RWPE2 (cell line): ENCODE measurements around the gene PIBF1.

Experiments used
- ATAC-seq: fragments of 200-7000 bp; cut with Tn5 transposase; 3 replicates; pipeline ENCODE4 v1.9.1; 2021; ENCODE audit warnings: low read depth
- DNase-seq: peaks from one replicate; pipeline ENCODE4 v3.0.0-alpha.2; 2020; ENCODE audit warnings: low spot score
- H3K27ac ChIP-seq: fragments of 450-650 bp; 2 replicates; pipeline ENCODE4 v1.5.1; 2017; ENCODE audit warnings: mild to moderate bottlenecking; ENCODE audit not compliant: poor library complexity, severe bottlenecking
- H3K27me3 ChIP-seq: fragments of 250-450 bp; sonication (Bioruptor Pico); 2 replicates; pipeline ENCODE4 v1.5.1; 2021; ENCODE audit warnings: mild to moderate bottlenecking, moderate library complexity; ENCODE audit not compliant: insufficient read depth, poor library complexity, severe bottlenecking
- H3K36me3 ChIP-seq: fragments of 250-450 bp; sonication (Bioruptor Pico); 2 replicates; pipeline ENCODE4 v1.5.1; 2020; ENCODE audit warnings: low read depth, mild to moderate bottlenecking, moderate library complexity
- H3K4me1 ChIP-seq: fragments of 250-450 bp; sonication (Bioruptor Pico); 2 replicates; pipeline ENCODE4 v1.5.1; 2021; ENCODE audit warnings: mild to moderate bottlenecking, moderate library complexity; ENCODE audit not compliant: insufficient read depth, poor library complexity, severe bottlenecking
- H3K4me3 ChIP-seq: fragments of 250-450 bp; sonication (Bioruptor Pico); 2 replicates; pipeline ENCODE4 v1.5.1; 2021; ENCODE audit warnings: mild to moderate bottlenecking, moderate library complexity; ENCODE audit not compliant: severe bottlenecking
- H3K9me3 ChIP-seq: fragments of 250-450 bp; sonication (Bioruptor Pico); 2 replicates; pipeline ENCODE4 v1.5.1; 2021; ENCODE audit warnings: mild to moderate bottlenecking, moderate library complexity; ENCODE audit not compliant: severe bottlenecking
- TF ChIP-seq, protein P1 (sequence below): fragments of 450-650 bp; IDR thresholded peaks from one replicate; pipeline ENCODE4 v1.5.1; 2017; ENCODE audit warnings: mild to moderate bottlenecking, moderate library complexity; ENCODE audit not compliant: poor library complexity, severe bottlenecking

The PIBF1 gene

DNA sequence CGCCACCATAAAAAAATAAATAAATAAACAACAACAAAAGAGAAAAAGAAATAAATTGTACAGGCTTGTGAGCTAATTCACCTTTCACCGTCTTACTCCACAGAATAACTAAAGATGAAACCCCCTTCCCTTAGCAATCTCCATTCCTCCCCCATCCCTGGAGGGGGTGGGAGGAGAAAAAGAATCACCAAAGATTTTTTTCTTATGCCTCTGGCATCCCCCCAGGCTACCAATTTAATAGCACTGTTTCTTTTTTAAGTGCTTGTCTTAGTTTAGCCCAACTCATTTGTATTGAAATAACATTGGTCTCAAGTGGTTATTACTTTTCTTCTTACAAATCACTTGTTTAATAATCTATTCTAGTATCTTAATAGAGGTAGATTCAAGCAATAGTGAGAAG lies 253.0 kb downstream of the PIBF1 start:
- H3K4me3 ChIP-seq: no peak overlapping the region
- no peaks in the 10 kb centered on the region for H3K36me3 ChIP-seq
- no peak overlapping the region for H3K27ac ChIP-seq
- DNase-seq: no peak
- ATAC-seq: no peak
- no peaks in the 10 kb centered on the region for H3K4me1 ChIP-seq
- H3K9me3 ChIP-seq: no peaks in the 10 kb centered on the region
- TF ChIP-seq, protein P1, sequence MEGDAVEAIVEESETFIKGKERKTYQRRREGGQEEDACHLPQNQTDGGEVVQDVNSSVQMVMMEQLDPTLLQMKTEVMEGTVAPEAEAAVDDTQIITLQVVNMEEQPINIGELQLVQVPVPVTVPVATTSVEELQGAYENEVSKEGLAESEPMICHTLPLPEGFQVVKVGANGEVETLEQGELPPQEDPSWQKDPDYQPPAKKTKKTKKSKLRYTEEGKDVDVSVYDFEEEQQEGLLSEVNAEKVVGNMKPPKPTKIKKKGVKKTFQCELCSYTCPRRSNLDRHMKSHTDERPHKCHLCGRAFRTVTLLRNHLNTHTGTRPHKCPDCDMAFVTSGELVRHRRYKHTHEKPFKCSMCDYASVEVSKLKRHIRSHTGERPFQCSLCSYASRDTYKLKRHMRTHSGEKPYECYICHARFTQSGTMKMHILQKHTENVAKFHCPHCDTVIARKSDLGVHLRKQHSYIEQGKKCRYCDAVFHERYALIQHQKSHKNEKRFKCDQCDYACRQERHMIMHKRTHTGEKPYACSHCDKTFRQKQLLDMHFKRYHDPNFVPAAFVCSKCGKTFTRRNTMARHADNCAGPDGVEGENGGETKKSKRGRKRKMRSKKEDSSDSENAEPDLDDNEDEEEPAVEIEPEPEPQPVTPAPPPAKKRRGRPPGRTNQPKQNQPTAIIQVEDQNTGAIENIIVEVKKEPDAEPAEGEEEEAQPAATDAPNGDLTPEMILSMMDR: no peak
- H3K27me3 ChIP-seq: no peaks in the 10 kb centered on the region

DNA sequence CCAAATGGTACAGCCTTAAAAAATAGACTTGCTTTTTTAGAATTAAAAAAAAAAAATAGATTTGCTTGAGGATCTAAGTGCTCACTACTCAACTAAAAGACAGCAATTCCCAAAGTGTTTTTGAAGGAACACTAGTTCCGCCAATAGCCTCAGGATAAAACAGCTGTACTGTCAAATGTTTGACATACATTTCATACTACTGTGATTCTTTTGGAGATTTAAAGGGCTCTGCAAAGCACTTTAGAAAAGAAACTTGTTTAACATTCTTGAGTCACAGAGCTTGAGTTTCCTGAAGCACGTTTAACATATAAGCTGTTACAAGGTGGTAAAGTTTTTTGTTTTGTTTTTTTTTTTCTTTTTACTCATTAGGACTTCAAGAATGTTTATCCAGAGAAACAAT lies 253.7 kb downstream of the PIBF1 start:
- ATAC-seq (no peak), DNase-seq (no peak)
- Histone ChIP-seq H3K27me3 (no peaks in the 10 kb centered on the region), H3K9me3 (no peaks in the 10 kb centered on the region), H3K4me3 (no peak overlapping the region), H3K36me3 (no peaks in the 10 kb centered on the region), H3K27ac (no peak overlapping the region), H3K4me1 (peaks cover 3% of the 10 kb centered on the region)
- TF ChIP-seq, protein P1: no peak

DNA sequence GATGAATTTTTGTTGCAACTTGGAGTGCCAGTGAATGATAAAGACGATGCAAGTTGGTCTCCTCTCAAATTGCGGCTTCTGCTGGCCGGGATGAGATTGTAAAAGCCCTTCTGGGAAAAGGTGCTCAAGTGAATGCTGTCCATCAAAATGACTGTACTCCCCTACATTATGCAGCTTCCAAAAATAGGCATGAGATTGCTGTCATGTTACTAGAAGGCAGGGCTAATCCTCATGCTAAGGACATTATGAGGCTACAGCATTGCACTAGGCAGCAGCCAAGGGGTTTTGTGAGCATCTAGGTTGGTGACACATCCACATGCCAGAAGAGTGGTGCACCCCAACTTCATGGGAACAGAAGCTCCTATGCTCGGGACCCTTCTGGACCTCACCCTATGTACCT lies 254.6 kb downstream of the PIBF1 start:
- DNase-seq: no peak
- Histone ChIP-seq H3K4me1 (peaks cover 7% of the 10 kb centered on the region), H3K9me3 (no peaks in the 10 kb centered on the region), H3K4me3 (no peak overlapping the region), H3K27me3 (no peaks in the 10 kb centered on the region), H3K27ac (no peak overlapping the region), H3K36me3 (no peaks in the 10 kb centered on the region)
- no peak for ATAC-seq
- TF ChIP-seq, protein P1: no peak

DNA sequence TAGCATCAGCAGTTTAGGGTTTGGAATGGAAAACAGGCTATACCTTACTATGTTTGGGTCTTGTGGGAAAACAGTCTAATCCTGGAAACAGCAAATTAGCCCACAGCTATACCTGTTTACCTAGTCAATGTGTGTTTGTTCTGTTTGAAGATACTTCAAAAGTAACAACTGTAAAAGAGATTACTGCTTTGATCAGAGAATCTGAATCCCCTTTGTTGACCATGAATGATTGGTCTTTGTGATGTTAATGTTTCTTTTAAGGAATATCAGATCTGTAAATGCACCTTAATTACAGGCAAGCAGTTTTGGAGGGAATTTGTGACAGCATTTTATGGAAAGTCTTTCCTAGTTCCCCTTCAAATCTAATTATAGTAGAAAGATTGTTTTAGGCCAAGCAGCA lies 256.1 kb downstream of the PIBF1 start:
- H3K36me3 ChIP-seq: no peaks in the 10 kb centered on the region
- TF ChIP-seq, protein P1: no peak
- DNase-seq: no peak

DNA sequence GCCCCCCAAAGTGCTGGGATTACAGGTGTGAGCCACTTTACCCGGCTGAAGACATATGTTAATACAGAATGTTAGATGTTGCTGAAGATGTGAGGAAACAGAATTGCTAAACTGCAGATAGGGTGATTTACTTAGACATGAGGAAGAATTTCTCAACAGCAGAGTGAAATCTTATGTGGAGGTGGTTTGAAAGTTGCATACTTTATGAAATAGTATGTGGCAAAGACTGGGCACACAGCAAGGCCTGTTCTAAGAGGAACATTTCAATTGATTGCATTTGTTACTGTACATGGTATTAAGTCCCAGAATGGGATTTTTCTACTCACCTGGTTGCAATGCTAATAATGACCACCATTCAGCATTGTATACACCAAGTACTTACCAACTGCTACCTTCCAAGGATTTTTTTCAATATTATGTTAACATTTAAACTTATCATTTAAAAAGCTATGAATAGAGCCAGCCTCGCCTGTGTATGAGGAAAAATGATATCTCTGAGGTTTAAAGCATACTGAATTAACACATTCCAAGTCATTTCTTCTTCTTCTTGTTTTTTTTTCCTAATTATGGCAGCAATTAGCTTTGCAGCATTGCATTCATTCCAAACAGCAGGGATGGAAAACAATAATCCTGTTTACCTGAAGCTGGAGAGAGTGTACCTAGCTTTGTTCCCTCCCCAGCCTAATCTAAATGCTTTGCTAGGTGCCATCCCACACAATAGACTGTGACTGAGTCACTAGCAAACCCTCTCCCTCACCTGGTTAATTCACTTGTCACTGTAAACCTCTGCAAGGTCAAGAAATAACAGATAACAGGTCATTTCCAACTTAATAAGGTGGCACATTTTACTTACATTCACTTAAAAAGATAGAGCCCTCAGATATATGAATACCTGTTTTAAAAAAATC lies 257.5 kb downstream of the PIBF1 start:
- DNase-seq: no peak
- Histone ChIP-seq H3K4me3 (no peak overlapping the region), H3K4me1 (peaks cover 7% of the 10 kb centered on the region), H3K27me3 (no peaks in the 10 kb centered on the region), H3K9me3 (no peaks in the 10 kb centered on the region), H3K27ac (no peak overlapping the region), H3K36me3 (no peaks in the 10 kb centered on the region)
- no peak for ATAC-seq
- TF ChIP-seq, protein P1: no peak

More for the DNA sequence above, 256.1 kb downstream of the PIBF1 start:
- H3K4me3 ChIP-seq: no peak overlapping the region
- H3K27me3 ChIP-seq: no peaks in the 10 kb centered on the region
- no peak for ATAC-seq
- H3K27ac ChIP-seq: no peak overlapping the region
- peaks cover 7% of the 10 kb centered on the region for H3K4me1 ChIP-seq
- H3K9me3 ChIP-seq: no peaks in the 10 kb centered on the region
